GM23248 (cell line): Measurements from ENCODE around the gene GPHN. TPM values are rescaled to one million over a fixed set of nuclear protein-coding genes. Genes with fewer than 3 reads are reported as not detected.

Experiments used
- DNase-seq: peaks from one replicate; pipeline ENCODE4 v3.0.0-alpha.2; 2015
- H2AFZ ChIP-seq: fragments of 200-600 bp; sonication (generic); 2 replicates; pipeline ENCODE4 v1.6.1; 2016; ENCODE audit warnings: antibody characterized with exemption
- H3F3A ChIP-seq: fragments of 200-600 bp; sonication (generic); 2 replicates; pipeline ENCODE4 v1.6.1; 2016; ENCODE audit warnings: mild to moderate bottlenecking, antibody characterized with exemption, mixed run types; ENCODE audit not compliant: insufficient read depth
- H3K27ac ChIP-seq: fragments of 200-600 bp; sonication (generic); 2 replicates; pipeline ENCODE4 v1.5.1; 2016; ENCODE audit warnings: mild to moderate bottlenecking
- H3K27me3 ChIP-seq: fragments of 200-600 bp; sonication (generic); replicated peaks from 2 replicates; pipeline ENCODE4 v1.6.1; 2016; ENCODE audit warnings: mild to moderate bottlenecking; ENCODE audit not compliant: insufficient read depth
- H3K36me3 ChIP-seq: fragments of 200-600 bp; sonication (generic); 2 replicates; pipeline ENCODE4 v1.6.1; 2016; ENCODE audit warnings: low read depth, mild to moderate bottlenecking
- H3K4me1 ChIP-seq: fragments of 200-600 bp; sonication (generic); 2 replicates; pipeline ENCODE4 v1.6.1; 2016; ENCODE audit warnings: mild to moderate bottlenecking; ENCODE audit not compliant: insufficient read depth
- H3K4me2 ChIP-seq: fragments of 200-600 bp; sonication (generic); one replicate; pipeline ENCODE4 v1.6.1; 2016; ENCODE audit warnings: mild to moderate bottlenecking; ENCODE audit not compliant: unreplicated experiment
- H3K4me3 ChIP-seq: fragments of 200-600 bp; sonication (generic); 2 replicates; pipeline ENCODE4 v1.5.1; 2016; ENCODE audit warnings: mild to moderate bottlenecking
- H3K79me2 ChIP-seq: fragments of 200-600 bp; sonication (generic); 2 replicates; pipeline ENCODE4 v1.6.1; 2016; ENCODE audit warnings: mild to moderate bottlenecking; ENCODE audit not compliant: insufficient read depth
- H3K9ac ChIP-seq: fragments of 200-600 bp; sonication (generic); 2 replicates; pipeline ENCODE4 v1.6.1; 2016; ENCODE audit warnings: mild to moderate bottlenecking
- H3K9me2 ChIP-seq: fragments of 200-600 bp; sonication (generic); 2 replicates; pipeline ENCODE4 v1.6.1; 2016; ENCODE audit warnings: mixed run types, mild to moderate bottlenecking, moderate library complexity; ENCODE audit not compliant: insufficient read depth
- H3K9me3 ChIP-seq: fragments of 200-600 bp; sonication (generic); one replicate; pipeline ENCODE4 v1.6.1; 2017; ENCODE audit warnings: low read depth
- H4K20me1 ChIP-seq: fragments of 200-600 bp; sonication (generic); 2 replicates; pipeline ENCODE4 v1.6.0; 2016; ENCODE audit not compliant: insufficient read depth
- EZH2 ChIP-seq: fragments of 200-600 bp; sonication (generic); IDR thresholded peaks from 2 replicates; pipeline ENCODE4 v1.6.1; 2018; ENCODE audit warnings: antibody characterized with exemption, mild to moderate bottlenecking; ENCODE audit not compliant: insufficient read depth, poor library complexity, severe bottlenecking
- EZH2phosphoT487 ChIP-seq: fragments of 200-600 bp; sonication (generic); IDR thresholded peaks from 2 replicates; pipeline ENCODE4 v1.6.1; 2018; ENCODE audit warnings: antibody characterized with exemption, moderate library complexity, mild to moderate bottlenecking, low read depth; ENCODE audit not compliant: insufficient read depth
- WGBS, 2 experiments: methylation state at CpG; one replicate each; pipeline ENCODE4 v1.1.6; 2015 to 2017; ENCODE audit warnings: low lambda C conversion rate in 2 of 2, low coverage in 1 of 2; ENCODE audit errors: missing lambda C conversion rate in 2 of 2; 5-methylcytosine and 5-hydroxymethylcytosine counted together
- in situ Hi-C: fragments of 300-500 bp; cut with MboI; formaldehyde crosslinking; loops from 2 replicates; pipeline ENCODE4 v1.15.0; 2020
- polyA plus RNA-seq: library from polyadenylated mRNA; unstranded; fragments of >200 nt; fragmentation: Nextera tagmentation; extraction: Ambion mirVana; gene quantifications from 2 replicates; pipeline ENCODE4 v1.2.1, GENCODE V29; 2016
- total RNA-seq: library from RNA; depleted of rRNA; stranded (reverse); fragments of >200 nt; shearing (Covaris generic); gene quantifications from 2 replicates; pipeline ENCODE4 v1.2.3, GENCODE V29; 2014

Gene GPHN
- total and polyA plus RNA-seq, 2 experiments from 2014 or later = 7.6 to 9.3 TPM

- Histone ChIP-seq H2AFZ (no peak overlapping the region), H4K20me1 (no peaks in the 10 kb centered on the region), H3K9me2 (no peaks in the 10 kb centered on the region), H3F3A (no peaks in the 10 kb centered on the region), H3K9ac (no peak overlapping the region), H3K79me2 (no peaks in the 10 kb centered on the region), H3K9me3 (no peaks in the 10 kb centered on the region), H3K36me3 (no peaks in the 10 kb centered on the region), H3K4me1 (no peaks in the 10 kb centered on the region), H3K27me3 (no peaks in the 10 kb centered on the region), H3K27ac (no peak overlapping the region), H3K4me3 (no peak overlapping the region), H3K4me2 (no peak overlapping the region)
- TF ChIP-seq EZH2phosphoT487 (no peak), EZH2 (no peak)
- in situ Hi-C loops = no loop called here
- 78 to 88% methylated on average over 3 of the region's 3 CpGs for WGBS, 2 experiments
- DNase-seq = no peak
Observed at GRCh38 chr14:66652525-66653106, 144.7 kb downstream of the GPHN start.

GRCh38 chr14:66657780-66658179 is 149.8 kb downstream of the GPHN start:
- H3K4me2 ChIP-seq = no peak overlapping the region
- no peaks in the 10 kb centered on the region for H3K9me2 ChIP-seq
- H3K36me3 ChIP-seq = no peaks in the 10 kb centered on the region
- 70 to 84% methylated on average over 3 of the region's 3 CpGs for WGBS, 2 experiments
- H2AFZ ChIP-seq = no peak overlapping the region
- no peaks in the 10 kb centered on the region for H3F3A ChIP-seq
- H3K9me3 ChIP-seq = no peaks in the 10 kb centered on the region
- no peak for DNase-seq
- no peaks in the 10 kb centered on the region for H4K20me1 ChIP-seq
- no peak overlapping the region for H3K27ac ChIP-seq
- in situ Hi-C loops = no loop called here
- H3K4me3 ChIP-seq = no peak overlapping the region
- no peaks in the 10 kb centered on the region for H3K27me3 ChIP-seq
- TF ChIP-seq EZH2 (no peak), EZH2phosphoT487 (no peak)
- H3K9ac ChIP-seq = no peak overlapping the region
- no peaks in the 10 kb centered on the region for H3K4me1 ChIP-seq
- no peaks in the 10 kb centered on the region for H3K79me2 ChIP-seq

GRCh38 chr14:66662374-66662773 is 154.4 kb downstream of the GPHN start:
- no peaks in the 10 kb centered on the region for H3K27me3 ChIP-seq
- no peaks in the 10 kb centered on the region for H3K36me3 ChIP-seq
- no peak overlapping the region for H3K27ac ChIP-seq
- no peaks in the 10 kb centered on the region for H3K79me2 ChIP-seq
- in situ Hi-C loops = no loop called here
- H3F3A ChIP-seq = no peaks in the 10 kb centered on the region
- H3K9ac ChIP-seq = no peak overlapping the region
- no peak overlapping the region for H2AFZ ChIP-seq
- no peaks in the 10 kb centered on the region; the same call in 1 of the 2 replicates for H4K20me1 ChIP-seq
- DNase-seq = peak; percentile 33
- TF ChIP-seq EZH2 = no peak
- TF ChIP-seq EZH2phosphoT487 = no peak
- H3K4me1 ChIP-seq = no peaks in the 10 kb centered on the region
- 84% methylated on average over 4 of the region's 4 CpGs for WGBS, 2 experiments
- H3K4me2 ChIP-seq = no peak overlapping the region
- no peak overlapping the region for H3K4me3 ChIP-seq
- H3K9me2 ChIP-seq = no peaks in the 10 kb centered on the region
- H3K9me3 ChIP-seq = no peaks in the 10 kb centered on the region

- no peak for DNase-seq
- H3K4me2 ChIP-seq = no peak overlapping the region
- 75 to 85% methylated on average over 1 of the region's 1 CpG for WGBS, 2 experiments
- no peaks in the 10 kb centered on the region for H3K36me3 ChIP-seq
- no peaks in the 10 kb centered on the region for H3F3A ChIP-seq
- no peaks in the 10 kb centered on the region for H3K27me3 ChIP-seq
- in situ Hi-C loops = no loop called here
- H3K4me3 ChIP-seq = no peak overlapping the region
- no peaks in the 10 kb centered on the region for H3K9me2 ChIP-seq
- no peak for TF ChIP-seq EZH2
- TF ChIP-seq EZH2phosphoT487 = no peak
- 0 out of 2 replicates have a peak, but pooled peaks cover 5% of the 10 kb centered on the region for H3K79me2 ChIP-seq
- no peaks in the 10 kb centered on the region for H3K4me1 ChIP-seq
- no peak overlapping the region for H3K9ac ChIP-seq
- H4K20me1 ChIP-seq = no peaks in the 10 kb centered on the region
- H3K9me3 ChIP-seq = peaks cover 2% of the 10 kb centered on the region
- no peak overlapping the region for H3K27ac ChIP-seq
- no peak overlapping the region for H2AFZ ChIP-seq
Observed at GRCh38 chr14:66677780-66678179, 169.8 kb downstream of the GPHN start.

- Histone ChIP-seq H3K27me3 (no peaks in the 10 kb centered on the region), H4K20me1 (no peaks in the 10 kb centered on the region), H3F3A (no peaks in the 10 kb centered on the region), H3K9me2 (no peaks in the 10 kb centered on the region), H2AFZ (no peak overlapping the region), H3K4me2 (no peak overlapping the region), H3K4me1 (no peaks in the 10 kb centered on the region), H3K27ac (no peak overlapping the region), H3K9me3 (peaks cover 2% of the 10 kb centered on the region), H3K79me2 (0 out of 2 replicates have a peak, but pooled peaks cover 5% of the 10 kb centered on the region), H3K9ac (no peak overlapping the region), H3K4me3 (no peak overlapping the region), H3K36me3 (no peaks in the 10 kb centered on the region)
- DNase-seq = no peak
- in situ Hi-C loops = no loop called here
- TF ChIP-seq EZH2phosphoT487 = no peak
- no peak for TF ChIP-seq EZH2
Observed at GRCh38 chr14:66680216-66680615, 172.3 kb downstream of the GPHN start.
